ENCODE data around the gene CLCN1.
"Not testable (repeated sequence)": the region's sequence is repeated elsewhere in the genome, so short reads cannot be mapped to it uniquely, and the experiment has no call there.

Gene CLCN1

GRCh38 chr7:143315776-143316175 is at the start of gene CLCN1:
Gene CLCN1 (plus strand): TSS chr7:143316111. CDS start chr7:143316213, 102 bp downstream.
- DNase-seq (ENCODE audit: low read depth in 2 of 2): no peak

- DNase-seq (ENCODE audit: low read depth in 2 of 2): no peak
These were observed 46.7 kb upstream of the CLCN1 start for GRCh38 chr7:143269251-143269650.

GRCh38 chr7:143271240-143271639 is 44.7 kb upstream of the CLCN1 start:
- DNase-seq (ENCODE audit: low read depth in 2 of 2): no peak

- no peak for DNase-seq (ENCODE audit: low read depth in 2 of 2)
These were observed 43.0 kb upstream of the CLCN1 start for GRCh38 chr7:143272871-143273270.

- DNase-seq (ENCODE audit: low read depth in 2 of 2): no peak
These were observed 36.5 kb upstream of the CLCN1 start for GRCh38 chr7:143279186-143280098.

- no peak for DNase-seq (ENCODE audit: low read depth in 2 of 2)
These were observed 35.8 kb upstream of the CLCN1 start for GRCh38 chr7:143280160-143280559.

- DNase-seq (ENCODE audit: low read depth in 2 of 2): no peak
These were observed 35.3 kb upstream of the CLCN1 start for GRCh38 chr7:143280566-143280965.

GRCh38 chr7:143281529-143281928 is 34.4 kb upstream of the CLCN1 start:
- no peak for DNase-seq (ENCODE audit: low read depth in 2 of 2)

GRCh38 chr7:143282124-143282523 is 33.8 kb upstream of the CLCN1 start:
- no peak for DNase-seq (ENCODE audit: low read depth in 2 of 2)

- no peak for DNase-seq (ENCODE audit: low read depth in 2 of 2)
These were observed 32.5 kb upstream of the CLCN1 start for GRCh38 chr7:143283381-143283780.

- DNase-seq (ENCODE audit: low read depth in 2 of 2): no peak
These were observed 31.1 kb upstream of the CLCN1 start, which contains the start of gene TMEM139 for GRCh38 chr7:143284591-143285469. Gene TMEM139 (plus strand): TSS chr7:143284958. CDS start chr7:143285958, 1,000 bp downstream.

- no peak for DNase-seq (ENCODE audit: low read depth in 2 of 2)
These were observed 30.5 kb upstream of the CLCN1 start for GRCh38 chr7:143285470-143285778.

- no peak for DNase-seq (ENCODE audit: low read depth in 2 of 2)
These were observed 29.9 kb upstream of the CLCN1 start for GRCh38 chr7:143285806-143286521.

GRCh38 chr7:143286522-143286890 is 29.4 kb upstream of the CLCN1 start:
- no peak for DNase-seq (ENCODE audit: low read depth in 2 of 2)

GRCh38 chr7:143287339-143287934 is 28.5 kb upstream of the CLCN1 start:
- no peak for DNase-seq (ENCODE audit: low read depth in 2 of 2)

GRCh38 chr7:143287935-143288826 is 27.7 kb upstream of the CLCN1 start, which contains the start of gene CASP2:
Gene CASP2 (plus strand): TSS chr7:143288351. CDS start chr7:143288456, 105 bp downstream.
- DNase-seq (ENCODE audit: low read depth in 2 of 2): peak; percentile 98 to 99

- DNase-seq (ENCODE audit: low read depth in 2 of 2): no peak
These were observed 27.1 kb upstream of the CLCN1 start for GRCh38 chr7:143288836-143289235.

GRCh38 chr7:143289421-143289820 is 26.5 kb upstream of the CLCN1 start:
- DNase-seq (ENCODE audit: low read depth in 2 of 2): no peak

GRCh38 chr7:143289888-143290287 is 26.0 kb upstream of the CLCN1 start:
- not testable (repeated sequence) for DNase-seq (ENCODE audit: low read depth in 2 of 2)

- DNase-seq (ENCODE audit: low read depth in 2 of 2): no peak
These were observed 25.6 kb upstream of the CLCN1 start for GRCh38 chr7:143290293-143290692.
